ENCODE results near the gene LPAR4. TPM values are rescaled to one million over a fixed set of nuclear protein-coding genes. Genes with fewer than 3 reads are reported as not detected.

Gene LPAR4
- total RNA-seq (ENCODE audit: unreplicated experiment): 3.2 TPM
- long read RNA-seq: 0 reads

DNA sequence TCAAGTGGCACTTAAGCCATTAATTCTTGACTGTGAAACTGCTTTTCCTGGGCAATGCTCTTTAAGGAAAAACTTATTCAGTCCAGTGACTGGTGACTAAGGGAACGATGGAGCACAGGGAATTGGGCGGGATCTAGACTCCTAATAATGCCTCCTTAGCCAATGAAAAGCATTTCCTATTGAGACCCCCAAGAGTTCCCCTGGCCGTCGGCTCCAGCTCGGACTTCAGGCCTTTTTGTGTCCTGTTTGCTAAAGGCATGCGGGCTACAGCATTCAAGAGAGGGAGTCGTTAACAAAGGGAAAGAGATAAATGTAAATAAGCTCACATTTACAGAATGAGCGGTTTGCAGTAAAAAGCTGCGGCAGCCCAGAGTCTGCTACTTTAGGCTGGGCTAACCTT lies at the start of gene LPAR4:
Gene LPAR4 (plus strand): TSS at position 232 of the 400 bp plus-strand sequence. CDS start 7,150 bp downstream, outside the sequence.
- Mint-ChIP-seq H3K27ac (ENCODE audit: unreplicated experiment) (peak within 1 kb of the TSS; percentile 62), H3K9me3 (ENCODE audit: unreplicated experiment) (no peaks in the 10 kb centered on the region)

DNA sequence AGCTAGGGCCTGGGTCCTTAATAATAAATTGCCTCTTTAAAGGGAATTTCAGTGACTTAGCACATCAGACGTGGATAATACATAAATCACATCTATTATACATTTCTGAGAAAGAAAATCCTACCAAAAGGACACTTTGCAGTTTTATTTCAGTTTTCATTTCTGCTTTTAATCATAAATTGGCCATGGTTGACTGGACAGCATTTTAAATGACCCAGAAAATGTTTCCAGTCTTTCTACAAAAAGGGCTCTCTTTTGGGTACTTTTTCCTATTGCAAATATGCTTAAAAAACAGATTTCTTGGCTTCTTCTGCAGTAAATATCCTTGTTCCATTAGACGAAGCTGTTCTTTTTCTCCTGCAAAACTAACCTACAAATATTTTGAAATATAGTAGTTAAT lies 41.4 kb upstream of the LPAR4 start:
- H3K4me3 Mint-ChIP-seq (ENCODE audit: unreplicated experiment): no peak overlapping the region
- H3K9me3 Mint-ChIP-seq (ENCODE audit: unreplicated experiment): no peaks in the 10 kb centered on the region

More for the DNA sequence above, at the start of gene LPAR4:
- Mint-ChIP-seq H3K27me3 (ENCODE audit: unreplicated experiment) (no peaks in the 10 kb centered on the region), H3K36me3 (ENCODE audit: unreplicated experiment) (no peaks in the 10 kb centered on the region), H3K4me1 (ENCODE audit: low read depth, unreplicated experiment) (peaks cover 16% of the 10 kb centered on the region), H3K4me3 (ENCODE audit: unreplicated experiment) (peak within 1 kb of the TSS; percentile 85)
- TF ChIP-seq, protein P1, sequence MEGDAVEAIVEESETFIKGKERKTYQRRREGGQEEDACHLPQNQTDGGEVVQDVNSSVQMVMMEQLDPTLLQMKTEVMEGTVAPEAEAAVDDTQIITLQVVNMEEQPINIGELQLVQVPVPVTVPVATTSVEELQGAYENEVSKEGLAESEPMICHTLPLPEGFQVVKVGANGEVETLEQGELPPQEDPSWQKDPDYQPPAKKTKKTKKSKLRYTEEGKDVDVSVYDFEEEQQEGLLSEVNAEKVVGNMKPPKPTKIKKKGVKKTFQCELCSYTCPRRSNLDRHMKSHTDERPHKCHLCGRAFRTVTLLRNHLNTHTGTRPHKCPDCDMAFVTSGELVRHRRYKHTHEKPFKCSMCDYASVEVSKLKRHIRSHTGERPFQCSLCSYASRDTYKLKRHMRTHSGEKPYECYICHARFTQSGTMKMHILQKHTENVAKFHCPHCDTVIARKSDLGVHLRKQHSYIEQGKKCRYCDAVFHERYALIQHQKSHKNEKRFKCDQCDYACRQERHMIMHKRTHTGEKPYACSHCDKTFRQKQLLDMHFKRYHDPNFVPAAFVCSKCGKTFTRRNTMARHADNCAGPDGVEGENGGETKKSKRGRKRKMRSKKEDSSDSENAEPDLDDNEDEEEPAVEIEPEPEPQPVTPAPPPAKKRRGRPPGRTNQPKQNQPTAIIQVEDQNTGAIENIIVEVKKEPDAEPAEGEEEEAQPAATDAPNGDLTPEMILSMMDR (IDR thresholded peaks at IDR 0.05; ENCODE audit: partially characterized antibody, unreplicated experiment): no peak
- DNase-seq: peak; percentile 22

DNA sequence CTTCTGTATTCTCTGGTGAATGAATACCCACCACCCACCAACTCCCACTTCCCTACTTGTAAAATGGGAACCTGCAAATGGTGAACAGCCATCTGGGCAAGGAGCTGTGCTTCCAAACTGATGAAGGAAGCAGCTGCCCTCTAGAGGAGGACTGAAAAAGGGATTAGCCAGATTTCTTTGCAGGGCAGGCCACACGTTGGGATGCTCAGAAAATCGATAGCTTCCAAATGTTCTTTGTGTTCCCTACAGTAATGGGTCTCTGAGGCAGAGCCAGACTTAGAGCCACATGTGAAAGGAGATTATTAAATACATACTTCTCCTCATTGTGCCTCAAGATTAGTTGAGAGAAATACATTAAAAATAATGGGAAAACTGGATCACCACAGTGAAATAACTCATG lies 39.3 kb upstream of the LPAR4 start:
- Mint-ChIP-seq H3K9me3 (ENCODE audit: unreplicated experiment) (no peaks in the 10 kb centered on the region), H3K36me3 (ENCODE audit: unreplicated experiment) (no peaks in the 10 kb centered on the region), H3K27ac (ENCODE audit: unreplicated experiment) (no peak overlapping the region), H3K4me1 (ENCODE audit: low read depth, unreplicated experiment) (no peaks in the 10 kb centered on the region), H3K4me3 (ENCODE audit: unreplicated experiment) (no peak overlapping the region), H3K27me3 (ENCODE audit: unreplicated experiment) (no peaks in the 10 kb centered on the region)
- peak; percentile 13 for DNase-seq
- TF ChIP-seq, protein P1 (IDR thresholded peaks at IDR 0.05; ENCODE audit: partially characterized antibody, unreplicated experiment): no peak

More for the DNA sequence above, 41.4 kb upstream of the LPAR4 start:
- no peak for DNase-seq
- H3K27ac Mint-ChIP-seq (ENCODE audit: unreplicated experiment): no peak overlapping the region
- no peaks in the 10 kb centered on the region for H3K27me3 Mint-ChIP-seq (ENCODE audit: unreplicated experiment)
- TF ChIP-seq, protein P1 (IDR thresholded peaks at IDR 0.05; ENCODE audit: partially characterized antibody, unreplicated experiment): no peak
- H3K36me3 Mint-ChIP-seq (ENCODE audit: unreplicated experiment): no peaks in the 10 kb centered on the region
- no peaks in the 10 kb centered on the region for H3K4me1 Mint-ChIP-seq (ENCODE audit: low read depth, unreplicated experiment)

DNA sequence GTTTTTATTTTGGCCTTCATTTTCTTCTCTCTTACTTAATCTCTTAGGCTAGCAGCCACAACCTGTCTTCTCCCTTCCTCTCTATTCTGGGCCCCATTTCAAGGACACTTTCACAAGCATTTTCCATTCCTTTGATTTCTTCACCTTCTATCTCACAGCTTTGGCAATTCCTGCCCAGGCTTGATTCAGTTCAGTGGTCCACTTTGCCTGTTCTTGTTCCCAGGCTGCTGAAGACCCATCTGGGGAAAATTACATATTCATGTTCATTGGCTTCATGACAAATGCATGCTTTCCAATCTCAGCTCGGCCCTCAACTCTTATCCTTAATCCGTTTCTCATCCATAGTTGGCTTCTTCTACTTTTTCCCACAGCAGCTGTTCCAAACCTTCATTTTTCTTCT lies 38.7 kb upstream of the LPAR4 start:
- H3K9me3 Mint-ChIP-seq (ENCODE audit: unreplicated experiment): no peaks in the 10 kb centered on the region
- no peak overlapping the region for H3K4me3 Mint-ChIP-seq (ENCODE audit: unreplicated experiment)
- no peak for DNase-seq
- no peak overlapping the region for H3K27ac Mint-ChIP-seq (ENCODE audit: unreplicated experiment)
- TF ChIP-seq, protein P1 (IDR thresholded peaks at IDR 0.05; ENCODE audit: partially characterized antibody, unreplicated experiment): no peak
- no peaks in the 10 kb centered on the region for H3K4me1 Mint-ChIP-seq (ENCODE audit: low read depth, unreplicated experiment)
- no peaks in the 10 kb centered on the region for H3K36me3 Mint-ChIP-seq (ENCODE audit: unreplicated experiment)
- no peaks in the 10 kb centered on the region for H3K27me3 Mint-ChIP-seq (ENCODE audit: unreplicated experiment)

- TF ChIP-seq, protein P1 (IDR thresholded peaks at IDR 0.05; ENCODE audit: partially characterized antibody, unreplicated experiment): no peak
- Mint-ChIP-seq H3K36me3 (ENCODE audit: unreplicated experiment) (no peaks in the 10 kb centered on the region), H3K4me1 (ENCODE audit: low read depth, unreplicated experiment) (no peaks in the 10 kb centered on the region), H3K4me3 (ENCODE audit: unreplicated experiment) (no peak overlapping the region), H3K27me3 (ENCODE audit: unreplicated experiment) (no peaks in the 10 kb centered on the region), H3K9me3 (ENCODE audit: unreplicated experiment) (no peaks in the 10 kb centered on the region), H3K27ac (ENCODE audit: unreplicated experiment) (no peak overlapping the region)
- no peak for DNase-seq
These were observed 37.3 kb upstream of the LPAR4 start for GRCh38 chrX:78710171-78710570.

Measured in glutamatergic neuron (in vitro differentiated cells).